Measurements from ENCODE around the gene WDR44. TPM values are rescaled to one million over a fixed set of nuclear protein-coding genes. Genes with fewer than 3 reads are reported as not detected.
"Not testable (repeated sequence)": the region's sequence is repeated elsewhere in the genome, so short reads cannot be mapped to it uniquely, and the experiment has no call there.

WDR44 gene
- total and polyA plus RNA-seq, 2 of the 13 experiments (the other 11 are each of a cell fraction or from before 2014, with no cell fraction given): 2.2 to 4.3 TPM

GRCh38 chrX:118305827-118306226 is 40.1 kb upstream of the WDR44 start:
- H3K27ac ChIP-seq (ENCODE audit: extremely low read length, insufficient read depth, low read length); H3K9me3 ChIP-seq (ENCODE audit: low read length); BruUV-seq (replicated peaks); H3K4me1 ChIP-seq (ENCODE audit: insufficient read depth, low read length); DNase-seq (ENCODE audit: low spot score); H3K79me2 ChIP-seq (ENCODE audit: insufficient read depth, low read length); ATAC-seq; intact Hi-C loops (cut with micrococcal nuclease; ENCODE audit: unreplicated experiment); H3K4me3 ChIP-seq (replicated peaks in 1 of 3; ENCODE audit: insufficient read depth in 1 of 3, low read depth in 2 of 3, low read length in 3 of 3); H3K9ac ChIP-seq (ENCODE audit: insufficient read depth, low read depth, low read length); H2AFZ ChIP-seq (ENCODE audit: low read length); H3K4me2 ChIP-seq (ENCODE audit: low read depth, low read length); in situ Hi-C loops (cut with HindIII; ENCODE audit: extremely low pct_ligation_motif_present, low pct_unique_long_range_greater_than_20kb); POLR2A ChIA-PET; H4K20me1 ChIP-seq (ENCODE audit: insufficient read depth, low read length); FAIRE-seq; H3K36me3 ChIP-seq (replicated peaks in 1 of 2; ENCODE audit: control insufficient read depth in 1 of 2, insufficient read depth in 2 of 2, low read length in 2 of 2); H3K27me3 ChIP-seq (ENCODE audit: control insufficient read depth in 1 of 2, insufficient read depth in 2 of 2, low read length in 2 of 2); CTCF ChIA-PET (ENCODE audit: low intra/inter-chr PET ratio, low total read pairs): not testable (repeated sequence)
- WGBS (ENCODE audit: low lambda C conversion rate): 0% methylated on average over 2 of the region's 2 CpGs

GRCh38 chrX:118315529-118315928 is 30.4 kb upstream of the WDR44 start:
- BruUV-seq (replicated peaks): no TSS peak
- Histone ChIP-seq H3K4me3 (replicated peaks in 1 of 3; ENCODE audit: insufficient read depth in 1 of 3, low read depth in 2 of 3, low read length in 3 of 3) (no peak overlapping the region), H3K4me2 (ENCODE audit: low read depth, low read length) (no peak overlapping the region), H4K20me1 (ENCODE audit: insufficient read depth, low read length) (no peaks in the 10 kb centered on the region), H3K27me3 (ENCODE audit: control insufficient read depth in 1 of 2, insufficient read depth in 2 of 2, low read length in 2 of 2) (no peaks in the 10 kb centered on the region), H3K27ac (ENCODE audit: extremely low read length, insufficient read depth, low read length) (no peak overlapping the region), H2AFZ (ENCODE audit: low read length) (no peak overlapping the region), H3K79me2 (ENCODE audit: insufficient read depth, low read length) (no peaks in the 10 kb centered on the region), H3K9me3 (ENCODE audit: low read length) (no peaks in the 10 kb centered on the region), H3K36me3 (replicated peaks in 1 of 2; ENCODE audit: control insufficient read depth in 1 of 2, insufficient read depth in 2 of 2, low read length in 2 of 2) (no peaks in the 10 kb centered on the region), H3K4me1 (ENCODE audit: insufficient read depth, low read length) (no peaks in the 10 kb centered on the region), H3K9ac (ENCODE audit: insufficient read depth, low read depth, low read length) (no peak overlapping the region)
- FAIRE-seq (no peak), ATAC-seq (no peak), DNase-seq (ENCODE audit: low spot score) (no peak)
- CTCF ChIA-PET (ENCODE audit: low intra/inter-chr PET ratio, low total read pairs): no interaction called here
- intact Hi-C loops (cut with micrococcal nuclease; ENCODE audit: unreplicated experiment) (no loop called here), in situ Hi-C loops (cut with HindIII; ENCODE audit: extremely low pct_ligation_motif_present, low pct_unique_long_range_greater_than_20kb) (no loop called here)
- POLR2A ChIA-PET: no interaction called here
- WGBS (ENCODE audit: low lambda C conversion rate): 3% methylated on average over 2 of the region's 2 CpGs
- no peak for TF ChIP-seq ZNF317 (CRISPR knock-in tag; IDR thresholded peaks at IDR 0.05)
- no peak for TF ChIP-seq SATB2 (CRISPR knock-in tag; IDR thresholded peaks at IDR 0.05)
- no peak for TF ChIP-seq AKNA (CRISPR knock-in tag; IDR thresholded peaks at IDR 0.05; ENCODE audit: borderline replicate concordance)
- TF ChIP-seq UBTF (CRISPR knock-in tag; IDR thresholded peaks at IDR 0.05): no peak
- TF ChIP-seq ZNF781 (CRISPR knock-in tag; IDR thresholded peaks at IDR 0.05; ENCODE audit: borderline replicate concordance, not compliant biosample characterization): no peak
- TF ChIP-seq ZNF30 (CRISPR knock-in tag; IDR thresholded peaks at IDR 0.05): no peak
- TF ChIP-seq ZNF614 (CRISPR knock-in tag; IDR thresholded peaks at IDR 0.05; ENCODE audit: borderline replicate concordance): no peak
- no peak for TF ChIP-seq MTERF4 (CRISPR knock-in tag; IDR thresholded peaks at IDR 0.05)

Measured in HepG2 (cell line).